Endothelial cell of umbilical vein (primary cell): ENCODE results near the gene PDE7B. TPM values are rescaled to one million over a fixed set of nuclear protein-coding genes. Genes with fewer than 3 reads are reported as not detected.

ENCODE experiments used
- BruUV-seq: library from RNA; stranded (reverse); fragments of 400-500 nt; replicated peaks from 2 replicates; lab custom pipeline; 2021; lab: Mats Ljungman, UMichigan
- CTCF ChIA-PET: fragments of 300-600, 350-600 bp; sonication (Branson Sonifier 250); formaldehyde crosslinking; loops from one replicate; lab custom pipeline; 2021; ENCODE audit warnings: antibody characterized with exemption, inconsistent platforms; lab: Charles Lee
- POLR2A ChIA-PET: fragments of 300-600, 350-600 bp; sonication (Branson Sonifier 250); formaldehyde crosslinking; loops from one replicate; lab custom pipeline; 2021; ENCODE audit warnings: antibody characterized with exemption, inconsistent platforms; lab: Charles Lee
- DNase-seq: peaks from one replicate; pipeline ENCODE4 v3.0.0-alpha.2; 2011; ENCODE audit warnings: low read depth, low spot score
- FAIRE-seq: peaks from 2 replicates; lab custom pipeline; 2011; peaks lifted over from hg19 to GRCh38; lab: Jason Lieb, UNC
- H2AFZ ChIP-seq: 2 replicates; pipeline ENCODE4 v1.6.0; 2012; ENCODE audit warnings: low read depth, low read length, control low read depth, inconsistent platforms
- H3K27ac ChIP-seq: 2 replicates; pipeline ENCODE4 v1.5.1; 2011; ENCODE audit warnings: low read depth, mild to moderate bottlenecking, control low read depth, low read length, moderate library complexity; ENCODE audit not compliant: insufficient read depth
- H3K27me3 ChIP-seq, 2 experiments: 2 replicates each; pipeline versions ENCODE4 v1.6.0 to v1.6.1; 2011; ENCODE audit warnings: low read length in 2 of 2, mixed read lengths in 1 of 2; ENCODE audit not compliant: control insufficient read depth in 2 of 2, insufficient read depth in 2 of 2
- H3K36me3 ChIP-seq, 2 experiments: 2 replicates in 1 of 2; 3 replicates in 1 of 2; pipeline ENCODE4 v1.5.1; 2011; ENCODE audit warnings: low read length in 2 of 2, mild to moderate bottlenecking in 1 of 2, moderate library complexity in 1 of 2; ENCODE audit not compliant: control insufficient read depth in 2 of 2, insufficient read depth in 2 of 2; ENCODE audit errors: extremely low read depth in 1 of 2
- H3K4me1 ChIP-seq: 3 replicates; pipeline ENCODE4 v1.5.1; 2011; ENCODE audit warnings: mild to moderate bottlenecking, low read length; ENCODE audit not compliant: control insufficient read depth, insufficient read depth; ENCODE audit errors: extremely low read depth
- H3K4me2 ChIP-seq: 2 replicates; pipeline ENCODE4 v1.6.1; 2011; ENCODE audit warnings: low read length, control low read depth, mixed read lengths; ENCODE audit not compliant: insufficient read depth
- H3K4me3 ChIP-seq, 3 experiments: fragments of 200-600 bp in 1 of 3; sonication (generic), shearing (Covaris generic) in 1 of 3; replicated peaks in 1 of 3; 2 replicates each; pipeline ENCODE4 v1.5.1; 2011 to 2016; ENCODE audit warnings: control low read depth in 3 of 3, low read length in 3 of 3, mild to moderate bottlenecking in 2 of 3, inconsistent platforms in 1 of 3, low read depth in 1 of 3, moderate library complexity in 1 of 3; ENCODE audit not compliant: insufficient read depth in 1 of 3
- H3K79me2 ChIP-seq: 2 replicates; pipeline ENCODE4 v1.6.0; 2012; ENCODE audit warnings: low read length, inconsistent platforms; ENCODE audit not compliant: control insufficient read depth, insufficient read depth
- H3K9ac ChIP-seq: replicated peaks from 2 replicates; pipeline ENCODE3; 2011; ENCODE audit warnings: low read length, control low read depth; ENCODE audit not compliant: insufficient read depth; ENCODE audit errors: extremely low read depth
- H3K9me1 ChIP-seq: replicated peaks from 3 replicates; pipeline ENCODE4 v1.6.0; 2011; ENCODE audit warnings: mild to moderate bottlenecking, low read length; ENCODE audit not compliant: control insufficient read depth, insufficient read depth; ENCODE audit errors: extremely low read depth
- H3K9me3 ChIP-seq: replicated peaks from 2 replicates; pipeline ENCODE4 v1.5.1; 2012; ENCODE audit warnings: low read length, inconsistent platforms; ENCODE audit not compliant: control insufficient read depth, insufficient read depth
- H4K20me1 ChIP-seq: replicated peaks from 2 replicates; pipeline ENCODE3; 2011; ENCODE audit warnings: mild to moderate bottlenecking, low read length; ENCODE audit not compliant: control insufficient read depth, insufficient read depth; ENCODE audit errors: extremely low read depth
- EZH2 ChIP-seq: IDR thresholded peaks from 2 replicates; pipeline ENCODE4 v1.6.1; 2012; ENCODE audit warnings: borderline replicate concordance, low read depth, mild to moderate bottlenecking, moderate library complexity, low read length, inconsistent platforms; ENCODE audit not compliant: severe bottlenecking
- GATA2 ChIP-seq: IDR thresholded peaks from 2 replicates; pipeline ENCODE4 v1.7.0; 2011; ENCODE audit warnings: low read depth, mild to moderate bottlenecking, moderate library complexity, mixed read lengths, low read length; ENCODE audit not compliant: insufficient read length, insufficient read depth
- dilution Hi-C: fragments of 300-500 bp; cut with MboI; formaldehyde crosslinking; loops from one replicate; pipeline ENCODE4 v1.15.0; 2019; ENCODE audit warnings: low sequenced_read_pairs; ENCODE audit not compliant: extremely low pct_ligation_motif_present
- intact Hi-C: fragments of 100-400 bp; cut with micrococcal nuclease; formaldehyde crosslinking; loops from one replicate; pipeline ENCODE4 v1.10.0; 2022
- polyA plus RNA-seq, 4 experiments: library from polyadenylated mRNA; depleted of rRNA in 3 of 4; stranded (reverse) in 3 of 4; unstranded in 1 of 4; fragments of >200 nt; gene quantifications; 2 replicates each; pipeline versions ENCODE4 v1.2.1 to v1.2.3, GENCODE V29; 2011 to 2012; ENCODE audit warnings: missing spikeins in 1 of 4
- total RNA-seq: library from RNA; stranded (reverse); gene quantifications from 2 replicates; pipeline ENCODE4 v1.2.3, GENCODE V29; 2021
- TF ChIP-seq, protein P1 (sequence below): IDR thresholded peaks from 2 replicates; pipeline ENCODE4 v1.6.1; 2011; ENCODE audit not compliant: insufficient read depth, insufficient read length
- TF ChIP-seq, protein P2 (sequence below), 2 donors: IDR thresholded peaks; 1 replicate in 1 of 2; 2 replicates in 1 of 2; pipeline ENCODE4 v1.5.1; 2011; ENCODE audit warnings: low read length in 2 of 2, mild to moderate bottlenecking in 2 of 2, moderate library complexity in 2 of 2, control low read depth in 1 of 2, inconsistent platforms in 1 of 2, low read depth in 1 of 2; ENCODE audit not compliant: insufficient read depth in 1 of 2; ENCODE audit errors: extremely low read depth in 1 of 2

Gene PDE7B
- total and polyA plus RNA-seq, 2 donors (not counting 3 experiments of a cell fraction or from before 2014, with no cell fraction given) = 20.6 to 25.1 TPM

DNA sequence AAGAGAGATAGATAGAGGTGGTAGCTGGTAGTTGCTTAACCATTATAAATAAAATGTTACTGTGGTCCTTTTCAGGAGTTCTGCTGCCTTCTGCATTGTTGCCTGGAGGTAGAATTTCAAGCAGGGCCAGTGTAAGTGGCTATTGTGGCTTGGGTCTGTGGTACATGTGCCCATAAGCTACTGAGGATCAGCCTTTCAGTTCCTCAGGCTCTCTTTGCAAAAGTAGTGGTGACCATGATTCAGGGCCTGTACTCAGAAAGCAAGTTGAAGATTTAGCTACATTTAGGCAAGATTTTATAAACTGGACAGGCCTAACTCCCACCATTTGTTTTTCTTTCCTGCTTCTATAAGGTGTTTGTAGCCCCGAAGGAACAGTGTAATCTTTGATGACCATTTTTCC is 199.0 kb downstream of the PDE7B start:
- CTCF ChIA-PET = interaction anchor here (0.7 to 2.6 kb wide), 10 partner anchors 9 to 63 kb away, joined by 3 to 16 read pairs (median 6); no protein-coding TSS in a partner anchor
- FAIRE-seq = peak; percentile 26

More for the DNA sequence above, 199.0 kb downstream of the PDE7B start:
- Histone ChIP-seq H3K4me3 (peak overlapping the region in 1 of 3 experiments; percentile 16), H3K9me1 (no peaks in the 10 kb centered on the region), H2AFZ (peak overlapping the region; percentile 56), H3K9me3 (no peaks in the 10 kb centered on the region), H3K9ac (peak overlapping the region; percentile 88), H3K27me3 (no peaks in the 10 kb centered on the region), H3K4me2 (peak overlapping the region; percentile 88), H3K79me2 (peaks cover 73% of the 10 kb centered on the region), H4K20me1 (no peaks in the 10 kb centered on the region), H3K36me3 (no peaks in the 10 kb centered on the region), H3K27ac (peak overlapping the region; percentile 98), H3K4me1 (peaks cover 39% of the 10 kb centered on the region)
- TF ChIP-seq GATA2 (no peak), EZH2 (no peak)
- TF ChIP-seq, protein P1, sequence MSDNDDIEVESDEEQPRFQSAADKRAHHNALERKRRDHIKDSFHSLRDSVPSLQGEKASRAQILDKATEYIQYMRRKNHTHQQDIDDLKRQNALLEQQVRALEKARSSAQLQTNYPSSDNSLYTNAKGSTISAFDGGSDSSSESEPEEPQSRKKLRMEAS = no peak
- TF ChIP-seq, protein P2, sequence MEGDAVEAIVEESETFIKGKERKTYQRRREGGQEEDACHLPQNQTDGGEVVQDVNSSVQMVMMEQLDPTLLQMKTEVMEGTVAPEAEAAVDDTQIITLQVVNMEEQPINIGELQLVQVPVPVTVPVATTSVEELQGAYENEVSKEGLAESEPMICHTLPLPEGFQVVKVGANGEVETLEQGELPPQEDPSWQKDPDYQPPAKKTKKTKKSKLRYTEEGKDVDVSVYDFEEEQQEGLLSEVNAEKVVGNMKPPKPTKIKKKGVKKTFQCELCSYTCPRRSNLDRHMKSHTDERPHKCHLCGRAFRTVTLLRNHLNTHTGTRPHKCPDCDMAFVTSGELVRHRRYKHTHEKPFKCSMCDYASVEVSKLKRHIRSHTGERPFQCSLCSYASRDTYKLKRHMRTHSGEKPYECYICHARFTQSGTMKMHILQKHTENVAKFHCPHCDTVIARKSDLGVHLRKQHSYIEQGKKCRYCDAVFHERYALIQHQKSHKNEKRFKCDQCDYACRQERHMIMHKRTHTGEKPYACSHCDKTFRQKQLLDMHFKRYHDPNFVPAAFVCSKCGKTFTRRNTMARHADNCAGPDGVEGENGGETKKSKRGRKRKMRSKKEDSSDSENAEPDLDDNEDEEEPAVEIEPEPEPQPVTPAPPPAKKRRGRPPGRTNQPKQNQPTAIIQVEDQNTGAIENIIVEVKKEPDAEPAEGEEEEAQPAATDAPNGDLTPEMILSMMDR (IDR thresholded peaks at IDR 0.05; ENCODE audit: extremely low read depth in 1 of 2, insufficient read depth in 1 of 2, low read depth in 1 of 2, low read length in 2 of 2) = no peak
- peak; percentile 54 for DNase-seq
- intact Hi-C loops = loop anchor here (5.0 kb wide), 1 partner anchor 128 kb away; no protein-coding TSS in a partner anchor
- dilution Hi-C loops = no loop called here
- TSS peak; percentile 95 for BruUV-seq
- POLR2A ChIA-PET = interaction anchor here (1.9 kb wide), 1 partner anchor 17 kb away, joined by 7 read pairs; no protein-coding TSS in a partner anchor
